Measurements from ENCODE around the gene SLC4A1. TPM values are rescaled to one million over a fixed set of nuclear protein-coding genes. Genes with fewer than 3 reads are reported as not detected.

The SLC4A1 gene
- total RNA-seq, 1 donor = not detected

- DNase-seq (ENCODE audit: low read depth) = no peak
- TF ChIP-seq, protein P1, sequence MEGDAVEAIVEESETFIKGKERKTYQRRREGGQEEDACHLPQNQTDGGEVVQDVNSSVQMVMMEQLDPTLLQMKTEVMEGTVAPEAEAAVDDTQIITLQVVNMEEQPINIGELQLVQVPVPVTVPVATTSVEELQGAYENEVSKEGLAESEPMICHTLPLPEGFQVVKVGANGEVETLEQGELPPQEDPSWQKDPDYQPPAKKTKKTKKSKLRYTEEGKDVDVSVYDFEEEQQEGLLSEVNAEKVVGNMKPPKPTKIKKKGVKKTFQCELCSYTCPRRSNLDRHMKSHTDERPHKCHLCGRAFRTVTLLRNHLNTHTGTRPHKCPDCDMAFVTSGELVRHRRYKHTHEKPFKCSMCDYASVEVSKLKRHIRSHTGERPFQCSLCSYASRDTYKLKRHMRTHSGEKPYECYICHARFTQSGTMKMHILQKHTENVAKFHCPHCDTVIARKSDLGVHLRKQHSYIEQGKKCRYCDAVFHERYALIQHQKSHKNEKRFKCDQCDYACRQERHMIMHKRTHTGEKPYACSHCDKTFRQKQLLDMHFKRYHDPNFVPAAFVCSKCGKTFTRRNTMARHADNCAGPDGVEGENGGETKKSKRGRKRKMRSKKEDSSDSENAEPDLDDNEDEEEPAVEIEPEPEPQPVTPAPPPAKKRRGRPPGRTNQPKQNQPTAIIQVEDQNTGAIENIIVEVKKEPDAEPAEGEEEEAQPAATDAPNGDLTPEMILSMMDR (IDR thresholded peaks at IDR 0.05; ENCODE audit: insufficient read depth, low read depth, low read length) = no peak
Measured at GRCh38 chr17:44268709-44269534, 987 bp upstream of the SLC4A1 start.

DNA sequence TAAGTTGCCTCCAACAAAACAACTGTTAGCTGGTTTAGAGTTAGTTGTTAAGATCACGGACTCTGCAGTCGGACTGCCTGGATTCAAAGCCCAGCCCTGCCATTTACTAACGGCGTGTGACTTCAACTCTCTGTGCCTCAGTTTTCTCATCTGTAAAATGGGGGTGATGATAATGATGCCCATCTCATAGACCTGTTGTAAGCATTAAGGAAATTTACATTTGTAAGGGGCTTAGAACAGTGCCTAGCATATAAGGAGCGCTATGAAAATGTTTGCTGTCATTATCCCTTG is 825 bp downstream of the SLC4A1 start:
- TF ChIP-seq, protein P1 (IDR thresholded peaks at IDR 0.05; ENCODE audit: insufficient read depth, low read depth, low read length) = no peak
- H3K4me3 ChIP-seq (ENCODE audit: low read depth, low read length) = no peak overlapping the region
- DNase-seq (ENCODE audit: low read depth) = no peak

More at GRCh38 chr17:44268709-44269534, 987 bp upstream of the SLC4A1 start:
- no peak overlapping the region for H3K4me3 ChIP-seq (ENCODE audit: low read depth, low read length)

- TF ChIP-seq, protein P1 (IDR thresholded peaks at IDR 0.05; ENCODE audit: insufficient read depth, low read depth, low read length) = no peak
- no peak for DNase-seq (ENCODE audit: low read depth)
- H3K4me3 ChIP-seq (ENCODE audit: low read depth, low read length) = no peak overlapping the region
Measured at GRCh38 chr17:44266402-44267164, 1.4 kb downstream of the SLC4A1 start.

DNA sequence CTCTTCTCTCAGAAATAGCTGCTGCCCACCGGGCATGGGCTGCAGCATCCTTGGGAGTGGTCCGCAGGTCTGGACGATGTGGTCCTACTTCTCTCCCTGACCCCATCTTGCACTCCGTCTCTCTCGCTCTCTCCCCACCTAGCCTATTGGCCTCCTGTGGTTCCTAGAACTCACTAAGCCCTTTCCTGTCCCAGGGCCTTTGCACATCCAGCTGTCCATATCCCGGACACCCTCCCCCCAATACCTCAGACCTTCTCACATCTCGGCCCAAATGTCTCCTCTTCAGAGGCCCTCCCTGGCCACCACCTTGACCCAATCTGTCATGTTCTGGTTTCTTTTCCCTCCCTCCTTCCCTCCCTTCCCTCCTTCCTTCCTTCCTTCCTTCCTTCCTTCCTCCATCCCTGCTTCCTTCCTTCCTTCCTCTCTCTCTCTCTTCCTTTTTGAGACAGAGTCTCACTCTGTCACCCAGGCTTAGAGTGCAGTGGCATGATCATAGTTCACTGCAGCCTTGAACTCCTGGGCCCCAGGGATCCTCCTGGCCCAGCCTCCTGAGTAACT is 4.5 kb downstream of the SLC4A1 start:
- DNase-seq (ENCODE audit: low read depth) = no peak
- H3K4me3 ChIP-seq (ENCODE audit: low read depth, low read length) = no peak overlapping the region
- TF ChIP-seq, protein P1 (IDR thresholded peaks at IDR 0.05; ENCODE audit: insufficient read depth, low read depth, low read length) = no peak

- TF ChIP-seq, protein P1 (IDR thresholded peaks at IDR 0.05; ENCODE audit: insufficient read depth, low read depth, low read length) = no peak
- no peak for DNase-seq (ENCODE audit: low read depth)
- no peak overlapping the region for H3K4me3 ChIP-seq (ENCODE audit: low read depth, low read length)
Measured at GRCh38 chr17:44262654-44263225, 5.2 kb downstream of the SLC4A1 start.

DNA sequence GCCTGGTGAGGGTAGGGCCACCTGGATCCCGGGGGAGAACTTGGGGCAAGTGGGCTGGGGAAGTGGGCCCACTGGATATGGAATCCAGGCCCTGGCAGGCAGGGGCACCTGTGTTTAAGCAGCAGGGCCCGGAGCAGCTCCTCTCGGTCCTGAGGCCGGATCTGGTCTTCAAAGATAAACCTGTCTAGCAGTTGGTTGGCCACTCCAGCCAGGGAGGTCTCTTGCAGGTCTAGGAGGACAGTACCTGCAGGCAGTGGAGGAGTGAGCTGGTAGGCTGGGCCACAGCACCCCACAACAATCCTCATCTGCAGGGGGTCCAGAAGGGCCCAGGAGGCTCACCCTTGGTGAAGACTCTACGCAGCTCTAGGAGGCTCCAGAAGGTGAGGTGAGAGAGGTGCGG is 7.6 kb downstream of the SLC4A1 start:
- DNase-seq (ENCODE audit: low read depth) = no peak
- H3K4me3 ChIP-seq (ENCODE audit: low read depth, low read length) = no peak overlapping the region
- TF ChIP-seq, protein P1 (IDR thresholded peaks at IDR 0.05; ENCODE audit: insufficient read depth, low read depth, low read length) = no peak

All from fibroblast of villous mesenchyme (primary cell).